KMS-11 (cell line): ENCODE results near the gene STX18.
A peak's percentile ranks its signal among the peaks of the same experiment; 100 is the strongest.

Source experiments
- H2AFZ ChIP-seq: fragments of 200-600 bp; sonication (generic); 2 replicates; pipeline ENCODE4 v1.6.1; 2016; ENCODE audit warnings: antibody characterized with exemption, mixed run types, low read depth
- H3K27ac ChIP-seq: fragments of 200-600 bp; sonication (generic); 2 replicates; pipeline ENCODE4 v1.6.1; 2016; ENCODE audit warnings: mild to moderate bottlenecking, mixed run types
- H3K27me3 ChIP-seq: fragments of 200-600 bp; sonication (generic); 2 replicates; pipeline ENCODE4 v1.6.1; 2017; ENCODE audit warnings: mild to moderate bottlenecking, low read depth, mixed run types, moderate library complexity; ENCODE audit not compliant: insufficient read depth
- H3K36me3 ChIP-seq: fragments of 200-600 bp; sonication (generic); 2 replicates; pipeline ENCODE4 v1.6.1; 2017; ENCODE audit warnings: mild to moderate bottlenecking, mixed run types; ENCODE audit not compliant: insufficient read depth
- H3K4me1 ChIP-seq: fragments of 200-600 bp; sonication (generic); 2 replicates; pipeline ENCODE4 v1.6.1; 2016; ENCODE audit warnings: mild to moderate bottlenecking, low read depth, mixed run types; ENCODE audit not compliant: poor library complexity, severe bottlenecking
- H3K4me2 ChIP-seq: fragments of 200-600 bp; sonication (generic); 2 replicates; pipeline ENCODE4 v1.7.0; 2016; ENCODE audit warnings: mild to moderate bottlenecking, mixed run types
- H3K4me3 ChIP-seq: fragments of 200-600 bp; sonication (generic); IDR thresholded peaks from 2 replicates; pipeline ENCODE4 v1.6.1; 2017; ENCODE audit warnings: low read depth, low read length, mixed read lengths; ENCODE audit not compliant: insufficient read depth
- H3K79me2 ChIP-seq: fragments of 200-600 bp; sonication (generic); 2 replicates; pipeline ENCODE4 v1.6.1; 2016; ENCODE audit warnings: low read depth, mixed run types; ENCODE audit not compliant: insufficient read depth
- H3K9ac ChIP-seq: fragments of 200-600 bp; sonication (generic); 2 replicates; pipeline ENCODE4 v1.6.1; 2016; ENCODE audit warnings: mild to moderate bottlenecking, mixed run types
- H4K20me1 ChIP-seq: fragments of 200-600 bp; sonication (generic); 2 replicates; pipeline ENCODE4 v1.6.1; 2016; ENCODE audit warnings: mild to moderate bottlenecking, mixed run types; ENCODE audit not compliant: insufficient read depth
- TF ChIP-seq, protein P1 (sequence below): fragments of 200-600 bp; sonication (generic); conservative IDR thresholded peaks from 2 replicates; pipeline ENCODE4 v1.6.1; 2017; ENCODE audit warnings: low read depth, mild to moderate bottlenecking, antibody characterized with exemption, low read length, moderate library complexity, mixed read lengths

The STX18 gene

DNA sequence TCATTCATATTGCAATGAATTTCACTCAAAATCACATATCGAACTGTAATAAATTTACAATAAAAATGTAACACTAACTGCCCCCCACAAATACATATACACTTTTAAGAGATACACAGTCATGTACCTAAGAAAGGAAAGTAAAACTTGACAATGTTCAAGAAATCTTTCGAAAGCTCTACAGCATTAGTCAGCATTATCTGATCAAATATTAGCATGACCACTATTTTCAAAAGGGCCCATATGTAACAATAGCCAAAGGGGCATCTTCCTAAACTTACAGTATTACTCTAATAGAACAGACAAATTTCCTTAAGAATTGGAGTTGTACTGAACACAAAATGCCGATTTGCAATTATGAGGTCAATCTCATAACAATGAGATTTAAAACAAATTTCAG, 51.8 kb downstream of the STX18 start:
- Histone ChIP-seq H3K36me3 (no peaks in the 10 kb centered on the region), H3K4me3 (no peak overlapping the region), H3K4me1 (peaks cover 23% of the 10 kb centered on the region), H2AFZ (no peak overlapping the region), H3K27ac (no peak overlapping the region), H4K20me1 (no peaks in the 10 kb centered on the region), H3K4me2 (peak overlapping the region; percentile 26), H3K27me3 (no peaks in the 10 kb centered on the region), H3K9ac (no peak overlapping the region), H3K79me2 (no peaks in the 10 kb centered on the region)
- TF ChIP-seq, protein P1, sequence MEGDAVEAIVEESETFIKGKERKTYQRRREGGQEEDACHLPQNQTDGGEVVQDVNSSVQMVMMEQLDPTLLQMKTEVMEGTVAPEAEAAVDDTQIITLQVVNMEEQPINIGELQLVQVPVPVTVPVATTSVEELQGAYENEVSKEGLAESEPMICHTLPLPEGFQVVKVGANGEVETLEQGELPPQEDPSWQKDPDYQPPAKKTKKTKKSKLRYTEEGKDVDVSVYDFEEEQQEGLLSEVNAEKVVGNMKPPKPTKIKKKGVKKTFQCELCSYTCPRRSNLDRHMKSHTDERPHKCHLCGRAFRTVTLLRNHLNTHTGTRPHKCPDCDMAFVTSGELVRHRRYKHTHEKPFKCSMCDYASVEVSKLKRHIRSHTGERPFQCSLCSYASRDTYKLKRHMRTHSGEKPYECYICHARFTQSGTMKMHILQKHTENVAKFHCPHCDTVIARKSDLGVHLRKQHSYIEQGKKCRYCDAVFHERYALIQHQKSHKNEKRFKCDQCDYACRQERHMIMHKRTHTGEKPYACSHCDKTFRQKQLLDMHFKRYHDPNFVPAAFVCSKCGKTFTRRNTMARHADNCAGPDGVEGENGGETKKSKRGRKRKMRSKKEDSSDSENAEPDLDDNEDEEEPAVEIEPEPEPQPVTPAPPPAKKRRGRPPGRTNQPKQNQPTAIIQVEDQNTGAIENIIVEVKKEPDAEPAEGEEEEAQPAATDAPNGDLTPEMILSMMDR = no peak

DNA sequence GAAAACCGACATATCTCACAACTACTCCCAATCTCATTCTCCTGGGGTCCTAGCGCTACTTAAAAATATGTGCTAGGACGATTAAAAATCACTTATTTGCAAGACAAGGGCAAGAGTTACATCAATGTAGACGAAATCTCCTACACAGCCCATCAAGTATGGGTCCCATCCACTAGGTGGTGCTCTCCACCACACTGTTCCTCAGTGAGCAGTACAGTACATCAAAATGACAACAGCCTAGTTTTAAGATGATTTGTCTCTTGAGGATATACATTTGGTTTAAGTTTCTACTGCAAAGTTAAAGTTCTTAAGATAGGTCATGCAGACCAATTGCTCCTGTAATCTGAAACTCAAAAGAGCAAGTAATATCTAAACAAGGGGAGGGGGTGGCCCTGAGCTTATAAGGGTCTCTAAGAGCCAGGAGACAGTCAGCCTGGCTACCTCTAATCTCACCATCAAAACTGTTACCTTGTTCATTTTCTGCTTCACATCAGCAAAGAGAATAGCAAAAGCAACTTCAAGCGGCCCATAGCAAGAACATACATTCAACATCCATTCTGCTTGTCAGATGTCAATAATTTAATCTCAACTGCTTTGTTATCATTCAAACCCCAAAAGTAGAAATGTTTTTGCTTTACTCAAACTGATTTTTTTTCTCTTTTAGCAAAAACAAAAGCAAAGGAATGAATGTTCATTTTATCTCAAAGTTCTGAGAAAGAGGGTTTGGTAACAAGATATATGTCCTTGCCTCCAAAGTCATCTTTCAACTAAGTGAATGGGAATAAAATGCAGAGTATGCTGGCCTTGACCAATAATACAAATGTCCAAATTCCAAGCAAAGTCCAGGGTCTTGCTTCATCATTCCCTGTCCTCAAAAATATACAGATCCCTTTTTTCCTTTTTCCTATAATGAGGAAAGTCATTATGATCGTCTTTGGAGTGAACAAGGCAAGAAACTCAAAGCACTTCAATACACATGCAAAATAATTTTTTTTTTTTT, 53.1 kb downstream of the STX18 start:
- Histone ChIP-seq H3K4me3 (no peak overlapping the region), H3K4me2 (no peak overlapping the region), H3K4me1 (peaks cover 23% of the 10 kb centered on the region), H3K79me2 (no peaks in the 10 kb centered on the region), H3K27me3 (no peaks in the 10 kb centered on the region), H2AFZ (no peak overlapping the region), H3K27ac (no peak overlapping the region), H3K36me3 (no peaks in the 10 kb centered on the region), H4K20me1 (no peaks in the 10 kb centered on the region), H3K9ac (no peak overlapping the region)
- TF ChIP-seq, protein P1 = peak; percentile 84

DNA sequence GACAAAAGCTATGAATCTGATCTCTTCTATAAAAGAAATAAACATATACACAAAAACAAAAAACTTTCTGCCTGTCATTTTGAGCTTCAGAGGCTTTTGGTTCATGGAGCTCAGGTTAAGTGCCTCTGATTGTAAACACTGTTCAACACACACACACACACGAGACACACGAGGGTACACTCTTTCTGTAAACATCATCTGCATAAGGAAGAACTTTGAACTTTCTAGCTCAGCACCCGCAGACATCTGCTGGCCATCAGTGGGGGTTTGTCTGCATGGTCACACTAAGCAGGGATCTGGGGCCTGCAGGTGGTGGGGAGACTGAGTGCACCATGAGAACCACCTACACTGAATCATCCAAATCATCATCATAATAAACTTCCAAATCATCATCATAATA, 54.9 kb downstream of the STX18 start:
- Histone ChIP-seq H3K79me2 (no peaks in the 10 kb centered on the region), H2AFZ (no peak overlapping the region), H3K4me3 (no peak overlapping the region), H3K27ac (no peak overlapping the region), H3K4me2 (no peak overlapping the region), H3K27me3 (no peaks in the 10 kb centered on the region), H3K36me3 (no peaks in the 10 kb centered on the region), H3K9ac (no peak overlapping the region), H3K4me1 (peaks cover 13% of the 10 kb centered on the region), H4K20me1 (no peaks in the 10 kb centered on the region)
- TF ChIP-seq, protein P1 = no peak

DNA sequence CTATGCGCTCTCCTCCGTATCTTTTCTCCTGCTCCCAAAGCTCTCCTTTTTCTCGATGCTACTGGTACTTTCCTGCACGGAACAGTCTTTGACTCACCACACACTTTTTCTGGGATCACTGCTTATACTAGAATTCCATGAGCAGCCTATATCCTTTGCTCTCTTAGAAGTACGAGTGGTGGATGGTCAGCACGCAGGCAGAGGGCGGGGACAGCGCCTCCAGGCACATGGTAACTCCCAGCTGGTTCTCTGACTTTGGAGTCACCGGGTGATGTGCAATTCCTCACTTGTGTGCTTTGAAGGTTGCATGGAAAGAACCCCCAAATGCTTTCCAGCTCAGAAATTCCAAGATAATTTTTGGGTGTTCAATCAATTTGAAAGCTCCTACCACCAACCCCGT, 56.0 kb downstream of the STX18 start:
- H2AFZ ChIP-seq = no peak overlapping the region
- no peak overlapping the region for H3K27ac ChIP-seq
- no peak overlapping the region for H3K4me2 ChIP-seq
- peaks cover 13% of the 10 kb centered on the region for H3K4me1 ChIP-seq
- H4K20me1 ChIP-seq = no peaks in the 10 kb centered on the region
- H3K36me3 ChIP-seq = no peaks in the 10 kb centered on the region
- H3K9ac ChIP-seq = no peak overlapping the region
- TF ChIP-seq, protein P1 = no peak
- H3K79me2 ChIP-seq = no peaks in the 10 kb centered on the region
- no peaks in the 10 kb centered on the region for H3K27me3 ChIP-seq
- H3K4me3 ChIP-seq = no peak overlapping the region
